Measurements from ENCODE around the gene PRPH.
"Not testable (repeated sequence)": the region's sequence is repeated elsewhere in the genome, so short reads cannot be mapped to it uniquely, and the experiment has no call there.

PRPH gene

DNA sequence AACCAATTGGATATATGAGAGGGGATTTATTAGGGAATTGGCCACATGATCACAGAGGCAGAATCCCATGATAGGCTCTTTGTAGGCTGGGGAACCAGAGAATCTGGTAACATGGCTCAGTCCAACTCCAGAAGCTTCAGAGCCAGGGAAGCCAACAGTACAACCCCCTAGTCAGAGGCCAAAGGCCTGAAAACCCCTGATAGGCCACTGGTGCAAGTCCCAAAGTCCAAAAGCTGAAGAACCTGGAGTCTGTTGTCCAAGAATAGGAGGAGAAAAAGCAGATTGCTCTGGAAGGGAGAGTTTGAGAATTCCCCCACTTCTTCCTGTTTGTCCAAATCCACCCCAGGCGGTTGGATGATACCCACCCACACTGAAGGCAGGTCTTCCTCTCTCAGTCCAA is 19.9 kb downstream of the PRPH start:
- TF ChIP-seq ISL1 (CRISPR knock-in tag; IDR thresholded peaks at IDR 0.05) (no peak), ZNF70 (CRISPR knock-in tag; IDR thresholded peaks at IDR 0.05) (no peak), SNAI2 (CRISPR knock-in tag; IDR thresholded peaks at IDR 0.05) (no peak)
- no peak for ATAC-seq

DNA sequence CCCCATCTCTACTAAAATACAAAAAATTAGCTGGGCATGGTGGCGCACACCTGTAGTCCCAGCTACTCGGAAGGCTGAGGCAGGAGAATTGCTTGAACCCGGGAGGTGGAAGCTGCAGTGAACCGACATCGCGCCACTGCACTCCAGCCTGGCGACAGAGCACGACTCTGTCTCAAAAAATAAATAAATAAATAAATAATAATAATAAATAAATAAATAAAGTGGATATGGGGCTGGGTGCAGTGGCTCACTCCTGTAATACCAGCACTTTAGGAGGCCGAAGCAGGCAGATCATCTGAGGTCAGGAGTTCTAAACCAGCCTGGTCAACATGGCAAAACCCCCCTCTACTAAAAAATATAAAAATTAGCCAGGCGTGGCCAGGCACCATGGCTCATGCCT is 22.2 kb downstream of the PRPH start:
- not testable (repeated sequence) for ATAC-seq

GRCh38 chr12:49320411-49321103 is 25.6 kb downstream of the PRPH start:
- ATAC-seq: not testable (repeated sequence)

DNA sequence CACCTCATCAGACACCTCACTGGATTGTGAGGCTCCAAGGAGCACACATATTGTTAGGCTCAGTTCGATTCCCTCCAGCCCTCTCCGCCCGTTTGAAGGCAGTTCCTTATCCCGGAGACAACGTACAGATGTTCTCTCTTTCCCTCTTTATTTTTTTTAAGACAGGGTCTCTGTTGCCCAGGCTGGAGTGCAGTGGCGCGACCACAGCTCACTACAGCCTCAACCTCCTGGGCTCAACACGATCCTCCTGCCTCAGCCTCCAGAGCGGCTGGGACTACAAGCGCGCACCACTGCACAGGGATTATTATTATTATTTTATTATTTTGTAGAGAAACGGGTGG is 27.4 kb downstream of the PRPH start:
- peak; percentile 1; the same call in 2 of the 3 replicates for ATAC-seq

DNA sequence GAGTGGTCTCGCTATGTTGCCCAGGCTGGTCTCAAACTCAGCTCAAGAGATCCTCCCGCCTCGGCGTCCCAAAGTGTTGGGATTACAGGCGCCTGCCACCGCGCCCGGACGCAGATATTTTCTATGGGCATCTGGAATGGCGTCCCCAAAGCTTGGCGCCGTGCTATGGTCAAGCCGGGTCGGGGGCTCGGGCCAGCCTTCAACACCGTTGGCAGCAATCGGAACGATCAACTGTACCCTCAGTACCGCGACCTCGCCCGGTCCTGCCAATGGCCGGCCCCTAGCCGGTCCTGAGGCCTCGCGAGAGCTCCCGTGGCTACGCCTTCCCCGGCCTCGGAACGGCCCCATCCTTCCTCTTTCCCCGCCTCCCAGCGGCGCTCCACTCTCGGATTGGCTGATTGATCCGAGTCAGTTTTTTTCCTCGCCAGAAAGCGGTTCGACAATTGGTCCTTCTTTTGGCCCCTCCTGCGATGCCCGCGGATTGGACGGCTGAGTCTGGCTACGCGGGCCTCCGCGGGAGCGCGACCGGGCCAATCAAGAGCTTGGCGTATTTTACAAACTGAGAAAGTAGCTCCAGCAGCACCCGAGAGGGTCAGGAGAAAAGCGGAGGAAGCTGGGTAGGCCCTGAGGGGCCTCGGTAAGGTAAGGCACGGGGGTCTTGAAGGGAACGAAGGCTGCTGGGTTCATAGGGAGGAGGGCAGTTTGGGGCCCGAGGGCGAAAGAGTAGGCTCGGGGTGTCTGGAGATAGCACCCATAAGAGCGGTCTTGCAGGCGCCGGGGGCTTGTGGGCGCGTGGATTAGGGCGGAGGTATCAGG is 28.0 kb downstream of the PRPH start, which contains the start of gene TROAP:
Gene TROAP (plus strand): TSS at position 548 of the 816 bp plus-strand sequence. CDS start 354 bp downstream, outside the sequence.
- ATAC-seq: peak; percentile 100
- TF ChIP-seq SNAI2 (CRISPR knock-in tag; IDR thresholded peaks at IDR 0.05) (no peak), GLIS3 (CRISPR knock-in tag; IDR thresholded peaks at IDR 0.05) (no peak), PATZ1 (CRISPR knock-in tag; IDR thresholded peaks at IDR 0.05; ENCODE audit: borderline replicate concordance) (no peak), CSDC2 (CRISPR knock-in tag; IDR thresholded peaks at IDR 0.05) (no peak), PPARA (CRISPR knock-in tag; IDR thresholded peaks at IDR 0.05; ENCODE audit: borderline replicate concordance) (no peak), RARB (CRISPR knock-in tag; IDR thresholded peaks at IDR 0.05) (no peak)
- TF ChIP-seq, protein P1, sequence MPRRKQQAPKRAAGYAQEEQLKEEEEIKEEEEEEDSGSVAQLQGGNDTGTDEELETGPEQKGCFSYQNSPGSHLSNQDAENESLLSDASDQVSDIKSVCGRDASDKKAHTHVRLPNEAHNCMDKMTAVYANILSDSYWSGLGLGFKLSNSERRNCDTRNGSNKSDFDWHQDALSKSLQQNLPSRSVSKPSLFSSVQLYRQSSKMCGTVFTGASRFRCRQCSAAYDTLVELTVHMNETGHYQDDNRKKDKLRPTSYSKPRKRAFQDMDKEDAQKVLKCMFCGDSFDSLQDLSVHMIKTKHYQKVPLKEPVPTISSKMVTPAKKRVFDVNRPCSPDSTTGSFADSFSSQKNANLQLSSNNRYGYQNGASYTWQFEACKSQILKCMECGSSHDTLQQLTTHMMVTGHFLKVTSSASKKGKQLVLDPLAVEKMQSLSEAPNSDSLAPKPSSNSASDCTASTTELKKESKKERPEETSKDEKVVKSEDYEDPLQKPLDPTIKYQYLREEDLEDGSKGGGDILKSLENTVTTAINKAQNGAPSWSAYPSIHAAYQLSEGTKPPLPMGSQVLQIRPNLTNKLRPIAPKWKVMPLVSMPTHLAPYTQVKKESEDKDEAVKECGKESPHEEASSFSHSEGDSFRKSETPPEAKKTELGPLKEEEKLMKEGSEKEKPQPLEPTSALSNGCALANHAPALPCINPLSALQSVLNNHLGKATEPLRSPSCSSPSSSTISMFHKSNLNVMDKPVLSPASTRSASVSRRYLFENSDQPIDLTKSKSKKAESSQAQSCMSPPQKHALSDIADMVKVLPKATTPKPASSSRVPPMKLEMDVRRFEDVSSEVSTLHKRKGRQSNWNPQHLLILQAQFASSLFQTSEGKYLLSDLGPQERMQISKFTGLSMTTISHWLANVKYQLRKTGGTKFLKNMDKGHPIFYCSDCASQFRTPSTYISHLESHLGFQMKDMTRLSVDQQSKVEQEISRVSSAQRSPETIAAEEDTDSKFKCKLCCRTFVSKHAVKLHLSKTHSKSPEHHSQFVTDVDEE (CRISPR knock-in tag; IDR thresholded peaks at IDR 0.05): no peak

More for the DNA sequence above, 27.4 kb downstream of the PRPH start:
- TF ChIP-seq ESRRG (CRISPR knock-in tag; IDR thresholded peaks at IDR 0.05) (no peak), ZNF70 (CRISPR knock-in tag; IDR thresholded peaks at IDR 0.05) (no peak), TCF4 (CRISPR knock-in tag; IDR thresholded peaks at IDR 0.05; ENCODE audit: borderline replicate concordance) (no peak), ISL1 (CRISPR knock-in tag; IDR thresholded peaks at IDR 0.05) (no peak), ZC3H10 (CRISPR knock-in tag; IDR thresholded peaks at IDR 0.05) (no peak), OSR1 (CRISPR knock-in tag; IDR thresholded peaks at IDR 0.05) (no peak), ZFP3 (CRISPR knock-in tag; IDR thresholded peaks at IDR 0.05) (no peak), ZNF8 (CRISPR knock-in tag; IDR thresholded peaks at IDR 0.05) (no peak), BACH2 (CRISPR knock-in tag; IDR thresholded peaks at IDR 0.05; ENCODE audit: borderline replicate concordance) (no peak), CSDC2 (CRISPR knock-in tag; IDR thresholded peaks at IDR 0.05) (no peak)
- TF ChIP-seq, protein P1 (CRISPR knock-in tag; IDR thresholded peaks at IDR 0.05): no peak
